ENCODE data around the gene CDH12.

The CDH12 gene

DNA sequence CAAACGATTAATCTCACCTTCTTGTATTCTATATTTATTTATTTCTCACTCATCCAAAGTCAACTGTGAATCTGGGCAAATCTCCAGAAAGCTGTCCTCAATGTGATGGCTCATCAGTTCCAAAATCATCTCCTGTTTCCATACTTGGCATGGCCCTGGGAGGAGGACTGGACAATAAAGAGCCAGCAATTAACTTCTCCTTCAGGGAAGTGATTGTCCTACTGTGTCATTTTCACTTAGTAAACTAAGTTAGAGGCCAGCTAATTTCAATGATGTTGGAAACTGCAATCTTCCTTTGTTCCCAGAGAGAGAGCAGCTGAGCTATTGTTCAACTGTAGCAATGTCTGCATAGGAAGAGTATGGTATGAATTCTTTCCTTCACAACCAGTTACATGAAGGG lies 17.5 kb downstream of the CDH12 start:
- TF ChIP-seq GATA3 (IDR thresholded peaks at IDR 0.05; ENCODE audit: low read depth, low read length), result no peak
- no peak for TF ChIP-seq GATA2 (IDR thresholded peaks at IDR 0.05; ENCODE audit: low read depth, low read length)

GRCh38 chr5:22793463-22793862 lies 59.7 kb downstream of the CDH12 start:
- no peak for TF ChIP-seq GATA3 (IDR thresholded peaks at IDR 0.05; ENCODE audit: low read depth, low read length)
- TF ChIP-seq GATA2 (IDR thresholded peaks at IDR 0.05; ENCODE audit: low read depth, low read length), result no peak

GRCh38 chr5:22787807-22788206 lies 65.3 kb downstream of the CDH12 start:
- TF ChIP-seq GATA3 (IDR thresholded peaks at IDR 0.05; ENCODE audit: low read depth, low read length), result no peak
- no peak for TF ChIP-seq GATA2 (IDR thresholded peaks at IDR 0.05; ENCODE audit: low read depth, low read length)

- TF ChIP-seq GATA2 (IDR thresholded peaks at IDR 0.05; ENCODE audit: low read depth, low read length), result no peak
- TF ChIP-seq GATA3 (IDR thresholded peaks at IDR 0.05; ENCODE audit: low read depth, low read length), result no peak
Observed at GRCh38 chr5:22787398-22787797, 65.7 kb downstream of the CDH12 start.

DNA sequence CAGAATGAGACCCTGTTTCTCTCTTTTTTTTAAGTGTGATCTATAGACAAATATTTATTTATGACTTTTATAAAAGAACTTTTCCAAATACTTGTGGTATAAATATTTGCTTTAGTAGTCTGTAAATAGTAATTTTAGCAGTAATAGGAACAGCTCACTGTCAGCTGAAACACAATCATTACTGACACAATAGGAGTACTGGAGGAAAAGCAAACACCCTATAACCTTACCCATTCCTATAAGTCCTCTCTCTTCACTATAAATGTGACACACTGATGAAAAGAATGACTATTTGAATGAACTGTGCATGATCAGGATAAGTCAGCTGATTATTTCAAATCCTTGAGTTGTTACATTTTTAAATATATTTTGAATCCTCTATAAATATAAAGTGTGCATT lies 72.4 kb downstream of the CDH12 start:
- TF ChIP-seq GATA2 (IDR thresholded peaks at IDR 0.05; ENCODE audit: low read depth, low read length) (no peak), GATA3 (IDR thresholded peaks at IDR 0.05; ENCODE audit: low read depth, low read length) (no peak)

DNA sequence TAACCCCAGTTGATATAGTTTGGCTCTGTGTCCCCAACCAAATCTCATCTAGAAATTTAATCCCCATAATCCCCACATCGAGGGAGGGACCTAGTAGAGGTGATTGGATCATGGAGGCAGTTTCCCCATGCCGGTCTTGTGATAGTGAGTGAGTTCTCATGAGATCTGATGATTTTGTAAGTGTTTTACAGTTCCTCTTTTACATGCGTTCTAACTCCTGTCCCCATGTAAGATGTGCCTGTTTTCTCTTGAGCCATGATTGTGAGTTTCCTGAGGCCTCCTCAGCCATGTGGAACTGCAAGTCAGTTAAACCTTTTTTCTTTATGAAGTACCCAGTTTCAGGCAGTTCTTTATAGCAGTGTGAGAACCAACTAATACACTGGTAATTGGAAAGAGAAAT lies 73.6 kb downstream of the CDH12 start:
- TF ChIP-seq GATA3 (IDR thresholded peaks at IDR 0.05; ENCODE audit: low read depth, low read length) (no peak), GATA2 (IDR thresholded peaks at IDR 0.05; ENCODE audit: low read depth, low read length) (no peak)

DNA sequence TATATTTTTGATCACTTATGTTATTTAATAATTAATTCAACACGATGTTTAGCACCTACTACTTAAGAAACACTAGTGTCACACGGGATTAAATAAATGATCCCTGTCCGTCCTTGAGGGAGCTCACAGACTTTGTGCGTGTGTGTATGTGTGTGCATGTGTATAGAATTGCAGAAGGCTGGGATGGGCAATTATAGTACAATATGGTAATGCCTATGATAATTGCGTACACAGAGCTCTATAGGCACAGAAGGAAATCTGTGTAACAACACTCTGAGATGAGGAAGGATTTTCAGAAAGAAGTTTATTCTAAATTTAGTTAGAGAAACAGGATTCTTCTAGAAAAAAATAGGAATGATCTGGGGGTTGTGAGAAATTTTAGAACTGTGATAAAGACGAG lies 76.9 kb downstream of the CDH12 start:
- TF ChIP-seq GATA3 (IDR thresholded peaks at IDR 0.05; ENCODE audit: low read depth, low read length), result no peak
- no peak for TF ChIP-seq GATA2 (IDR thresholded peaks at IDR 0.05; ENCODE audit: low read depth, low read length)

DNA sequence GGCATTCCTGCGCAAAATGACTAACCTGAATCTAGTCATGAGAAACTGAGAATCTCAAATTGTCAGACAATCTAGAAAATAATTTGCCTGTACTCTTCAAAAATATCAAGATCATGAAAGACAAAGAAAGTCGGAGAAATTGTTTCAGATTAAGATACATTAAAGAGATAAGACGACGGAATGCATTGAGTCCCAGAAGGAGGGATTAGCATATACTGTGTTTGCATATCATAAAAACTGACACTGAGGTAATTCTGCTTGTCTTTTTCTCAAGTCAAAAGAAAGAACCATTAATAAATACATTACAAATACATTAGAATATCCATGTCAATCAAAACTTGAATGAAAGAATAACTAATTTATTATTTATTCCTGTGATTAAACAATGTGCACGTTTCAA lies 88.4 kb downstream of the CDH12 start:
- TF ChIP-seq GATA3 (IDR thresholded peaks at IDR 0.05; ENCODE audit: low read depth, low read length), result no peak
- no peak for TF ChIP-seq GATA2 (IDR thresholded peaks at IDR 0.05; ENCODE audit: low read depth, low read length)

GRCh38 chr5:22757776-22758175 lies 95.4 kb downstream of the CDH12 start:
- TF ChIP-seq GATA3 (IDR thresholded peaks at IDR 0.05; ENCODE audit: low read depth, low read length), result no peak
- TF ChIP-seq GATA2 (IDR thresholded peaks at IDR 0.05; ENCODE audit: low read depth, low read length), result no peak

GRCh38 chr5:22754155-22754554 lies 99.0 kb downstream of the CDH12 start:
- no peak for TF ChIP-seq GATA2 (IDR thresholded peaks at IDR 0.05; ENCODE audit: low read depth, low read length)
- no peak for TF ChIP-seq GATA3 (IDR thresholded peaks at IDR 0.05; ENCODE audit: low read depth, low read length)

GRCh38 chr5:22751536-22751935 lies 101.6 kb downstream of the CDH12 start:
- TF ChIP-seq GATA3 (IDR thresholded peaks at IDR 0.05; ENCODE audit: low read depth, low read length) (no peak), GATA2 (IDR thresholded peaks at IDR 0.05; ENCODE audit: low read depth, low read length) (no peak)

DNA sequence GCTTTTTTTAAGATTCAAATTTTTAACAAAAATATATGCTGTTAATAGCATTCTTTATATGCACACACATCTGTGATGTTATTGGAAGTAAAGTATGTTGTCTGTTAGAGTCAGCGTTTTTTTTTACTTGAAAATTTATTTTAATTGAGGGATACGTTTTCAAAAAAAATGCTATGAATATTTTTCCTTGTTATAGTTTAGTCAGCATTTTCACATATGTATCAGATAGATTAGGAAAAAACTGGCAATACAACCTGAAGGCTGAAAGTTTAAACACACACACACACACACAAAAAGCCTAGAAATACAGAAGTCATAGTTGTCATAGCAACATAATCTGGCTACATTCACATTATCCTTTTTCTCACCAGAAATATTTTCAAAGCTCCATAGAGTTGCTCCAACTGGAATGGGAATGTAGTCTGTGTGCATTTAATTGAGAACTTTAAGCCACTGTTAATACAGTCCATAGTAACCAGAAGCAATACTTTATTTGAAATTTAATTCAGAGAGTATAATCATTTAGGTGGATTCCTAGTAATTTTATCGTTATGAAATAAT lies 116.6 kb downstream of the CDH12 start:
- TF ChIP-seq GATA2 (IDR thresholded peaks at IDR 0.05; ENCODE audit: low read depth, low read length) (no peak), GATA3 (IDR thresholded peaks at IDR 0.05; ENCODE audit: low read depth, low read length) (no peak)

DNA sequence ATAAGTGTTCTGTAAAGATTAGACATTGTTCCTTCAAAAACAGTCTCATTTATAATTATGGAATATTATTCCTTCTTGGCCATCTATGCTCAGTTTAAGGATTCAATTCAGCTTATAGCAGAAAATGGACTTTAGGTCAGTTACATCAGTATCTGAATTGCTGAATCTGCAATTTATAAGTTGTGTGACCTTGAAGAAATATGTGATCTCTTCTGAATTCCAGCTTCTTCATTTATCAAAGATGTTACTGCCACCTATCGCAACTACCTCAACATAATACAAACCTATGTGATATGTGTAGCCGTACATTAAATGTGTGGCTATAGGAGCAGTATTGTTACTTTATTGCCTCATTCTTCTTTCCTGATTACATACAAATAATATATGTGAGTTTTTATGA lies 118.2 kb downstream of the CDH12 start:
- no peak for TF ChIP-seq GATA3 (IDR thresholded peaks at IDR 0.05; ENCODE audit: low read depth, low read length)
- TF ChIP-seq GATA2 (IDR thresholded peaks at IDR 0.05; ENCODE audit: low read depth, low read length), result no peak

GRCh38 chr5:22728610-22729009 lies 124.5 kb downstream of the CDH12 start:
- no peak for TF ChIP-seq GATA3 (IDR thresholded peaks at IDR 0.05; ENCODE audit: low read depth, low read length)

GRCh38 chr5:22722491-22722890 lies 130.7 kb downstream of the CDH12 start:
- TF ChIP-seq GATA3 (IDR thresholded peaks at IDR 0.05; ENCODE audit: low read depth, low read length), result no peak

DNA sequence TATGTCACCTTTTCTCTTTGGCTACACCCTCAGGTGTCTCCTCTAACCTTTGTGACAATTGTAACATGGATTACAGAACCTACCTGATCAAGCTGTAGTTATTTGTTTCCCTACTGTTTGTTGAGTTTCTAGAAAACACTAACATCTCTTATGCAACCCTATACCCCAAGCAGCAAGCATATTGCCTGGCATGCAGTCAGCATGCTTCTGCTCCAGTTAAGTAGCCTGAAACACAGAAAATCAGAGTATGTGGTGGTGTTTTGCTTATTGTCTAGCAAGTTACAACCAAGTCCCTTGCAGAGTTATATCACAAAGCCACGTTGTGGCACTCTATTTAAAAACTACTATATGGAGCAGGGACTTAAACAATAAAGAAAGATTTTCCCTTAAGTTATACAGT lies 131.1 kb downstream of the CDH12 start:
- no peak for TF ChIP-seq GATA2 (IDR thresholded peaks at IDR 0.05; ENCODE audit: low read depth, low read length)
- TF ChIP-seq GATA3 (IDR thresholded peaks at IDR 0.05; ENCODE audit: low read depth, low read length), result no peak

Data from SH-SY5Y (cell line).